AG09319 (cell line): ENCODE results near the gene CCAR1.
"Not testable (repeated sequence)": the region's sequence is repeated elsewhere in the genome, so short reads cannot be mapped to it uniquely, and the experiment has no call there.

Source experiments
- DNase-seq: peaks from one replicate; pipeline ENCODE4 v3.0.0-alpha.2; 2010; ENCODE audit warnings: low read depth; ENCODE audit errors: extremely low read depth
- CTCF ChIP-seq: IDR thresholded peaks from 2 replicates; pipeline ENCODE4 v1.5.1; 2011; ENCODE audit warnings: low read depth, mild to moderate bottlenecking, inconsistent platforms, low read length, moderate library complexity

The CCAR1 gene

GRCh38 chr10:68826764-68827591 lies 105.9 kb downstream of the CCAR1 start, which contains the start of gene STOX1:
Gene STOX1 (plus strand): TSS chr10:68827531. CDS start chr10:68827624, 93 bp downstream.
- no peak; the same call in 1 of the 2 replicates for TF ChIP-seq CTCF
- no peak for DNase-seq

- not testable (repeated sequence) for DNase-seq
These were observed 106.5 kb downstream of the CCAR1 start for GRCh38 chr10:68827592-68827959.

GRCh38 chr10:68828083-68828601 lies 107.1 kb downstream of the CCAR1 start:
- not testable (repeated sequence) for DNase-seq

GRCh38 chr10:68828833-68829232 lies 107.8 kb downstream of the CCAR1 start:
- no peak for DNase-seq

GRCh38 chr10:68829521-68829920 lies 108.5 kb downstream of the CCAR1 start:
- no peak for TF ChIP-seq CTCF
- DNase-seq, result no peak

More at GRCh38 chr10:68828833-68829232, 107.8 kb downstream of the CCAR1 start:
- TF ChIP-seq CTCF, result no peak

- DNase-seq, result no peak
- no peak for TF ChIP-seq CTCF
These were observed 108.9 kb downstream of the CCAR1 start for GRCh38 chr10:68829952-68830351.

GRCh38 chr10:68831961-68832455 lies 111.0 kb downstream of the CCAR1 start:
- no peak for TF ChIP-seq CTCF
- DNase-seq, result no peak

- TF ChIP-seq CTCF, result no peak
- no peak for DNase-seq
These were observed 111.6 kb downstream of the CCAR1 start for GRCh38 chr10:68832601-68833000.
